OCI-LY1 (cell line): Measurements from ENCODE around the gene TAS2R13.

Source experiments
- H2AFZ ChIP-seq: fragments of 200-600 bp; sonication (generic), shearing (Covaris generic); 2 replicates; pipeline ENCODE4 v1.6.0; 2014; ENCODE audit warnings: antibody characterized with exemption, mild to moderate bottlenecking, low read length
- H3F3A ChIP-seq: fragments of 200-600 bp; sonication (generic), shearing (Covaris generic); 2 replicates; pipeline ENCODE4 v1.6.0; 2014; ENCODE audit warnings: mild to moderate bottlenecking, antibody characterized with exemption, low read length, moderate library complexity; ENCODE audit not compliant: insufficient read depth
- H3K27ac ChIP-seq: fragments of 200-600 bp; sonication (generic); 2 replicates; pipeline ENCODE4 v1.5.1; 2014; ENCODE audit warnings: low read length, mixed run types, mild to moderate bottlenecking, low read depth; ENCODE audit not compliant: poor library complexity, severe bottlenecking
- H3K27me3 ChIP-seq: fragments of 200-600 bp; sonication (generic); 2 replicates; pipeline ENCODE4 v1.6.0; 2014; ENCODE audit warnings: antibody characterized with exemption, mild to moderate bottlenecking, low read length, moderate library complexity; ENCODE audit not compliant: insufficient read depth
- H3K36me3 ChIP-seq: fragments of 200-600 bp; sonication (generic); 2 replicates; pipeline ENCODE4 v1.6.1; 2014; ENCODE audit warnings: mild to moderate bottlenecking, antibody characterized with exemption, low read length, moderate library complexity, mixed read lengths; ENCODE audit not compliant: insufficient read depth
- H3K4me1 ChIP-seq: fragments of 200-600 bp; sonication (generic); 2 replicates; pipeline ENCODE4 v1.5.1; 2014; ENCODE audit warnings: mild to moderate bottlenecking, low read length, moderate library complexity; ENCODE audit not compliant: insufficient read depth, severe bottlenecking
- H3K4me2 ChIP-seq: fragments of 200-600 bp; sonication (generic), shearing (Covaris generic); 2 replicates; pipeline ENCODE4 v1.6.1; 2014; ENCODE audit warnings: low read length
- H3K4me3 ChIP-seq: fragments of 200-600 bp; sonication (generic); 2 replicates; pipeline ENCODE4 v1.5.1; 2014; ENCODE audit warnings: low read length, low read depth, mild to moderate bottlenecking, mixed read lengths; ENCODE audit not compliant: poor library complexity, severe bottlenecking
- H3K79me2 ChIP-seq: fragments of 200-600 bp; shearing (Covaris generic); 2 replicates; pipeline ENCODE4 v1.6.1; 2016; ENCODE audit warnings: mixed run types, low read length, mixed read lengths; ENCODE audit not compliant: insufficient read depth
- H3K9ac ChIP-seq: fragments of 200-600 bp; sonication (generic), shearing (Covaris generic); 2 replicates; pipeline ENCODE4 v1.6.1; 2014; ENCODE audit warnings: mild to moderate bottlenecking, low read length, mixed read lengths
- H3K9me2 ChIP-seq: fragments of 200-600 bp; sonication (generic), shearing (Covaris generic); 2 replicates; pipeline ENCODE4 v1.6.1; 2014; ENCODE audit warnings: low read depth, mild to moderate bottlenecking, low read length, mixed read lengths
- H3K9me3 ChIP-seq: fragments of 200-600 bp; shearing (Covaris generic); 2 replicates; pipeline ENCODE4 v1.6.1; 2014; ENCODE audit warnings: low read length, mixed read lengths
- H4K20me1 ChIP-seq: fragments of 200-600 bp; sonication (generic), shearing (Covaris generic); 2 replicates; pipeline ENCODE4 v1.6.0; 2016; ENCODE audit warnings: mild to moderate bottlenecking, low read length; ENCODE audit not compliant: insufficient read depth
- CTCF ChIP-seq: fragments of 200-600 bp; sonication (generic), shearing (Covaris generic); IDR thresholded peaks from 2 replicates; pipeline ENCODE4 v1.5.1; 2017; ENCODE audit warnings: mild to moderate bottlenecking, antibody characterized with exemption, low read length, moderate library complexity, mixed read lengths
- EZH2 ChIP-seq: fragments of 200-600 bp; sonication (generic), shearing (Covaris generic); IDR thresholded peaks from 2 replicates; pipeline ENCODE4 v1.8.0; 2017; ENCODE audit warnings: borderline replicate concordance, mixed run types, mild to moderate bottlenecking, antibody characterized with exemption, low read length, moderate library complexity, mixed read lengths

Gene TAS2R13

DNA sequence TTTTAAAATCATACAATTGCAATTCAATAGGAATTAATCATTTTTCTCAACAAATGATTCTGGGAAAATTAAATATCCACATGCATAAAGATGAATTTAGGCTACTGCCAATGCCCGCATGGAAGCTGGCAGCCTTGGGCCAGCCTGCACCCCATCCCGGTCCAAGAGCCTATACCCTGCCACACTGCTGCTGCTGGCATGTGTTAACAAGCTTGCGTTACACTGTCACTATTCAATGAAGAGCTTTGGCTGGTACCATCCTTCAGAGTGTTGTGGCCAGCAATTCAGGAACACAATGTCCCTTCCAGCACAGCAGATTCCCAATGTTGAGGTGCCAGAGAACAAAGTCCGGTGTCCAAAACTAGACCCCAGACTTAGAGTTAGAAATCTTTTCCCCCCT is 43.3 kb upstream of the TAS2R13 start:
- no peak overlapping the region for H3K9ac ChIP-seq
- no peak for TF ChIP-seq EZH2
- TF ChIP-seq CTCF, result no peak
- no peaks in the 10 kb centered on the region for H3K27me3 ChIP-seq
- H3K4me1 ChIP-seq, result no peaks in the 10 kb centered on the region
- H2AFZ ChIP-seq, result no peak overlapping the region
- no peak overlapping the region for H3K4me2 ChIP-seq
- H3K4me3 ChIP-seq, result no peak overlapping the region
- H3K27ac ChIP-seq, result no peak overlapping the region
- no peaks in the 10 kb centered on the region for H4K20me1 ChIP-seq
- no peaks in the 10 kb centered on the region for H3K79me2 ChIP-seq
- no peaks in the 10 kb centered on the region for H3K36me3 ChIP-seq
- peaks cover 5% of the 10 kb centered on the region; the same call in 1 of the 2 replicates for H3K9me3 ChIP-seq
- no peaks in the 10 kb centered on the region for H3K9me2 ChIP-seq
- no peaks in the 10 kb centered on the region for H3F3A ChIP-seq

DNA sequence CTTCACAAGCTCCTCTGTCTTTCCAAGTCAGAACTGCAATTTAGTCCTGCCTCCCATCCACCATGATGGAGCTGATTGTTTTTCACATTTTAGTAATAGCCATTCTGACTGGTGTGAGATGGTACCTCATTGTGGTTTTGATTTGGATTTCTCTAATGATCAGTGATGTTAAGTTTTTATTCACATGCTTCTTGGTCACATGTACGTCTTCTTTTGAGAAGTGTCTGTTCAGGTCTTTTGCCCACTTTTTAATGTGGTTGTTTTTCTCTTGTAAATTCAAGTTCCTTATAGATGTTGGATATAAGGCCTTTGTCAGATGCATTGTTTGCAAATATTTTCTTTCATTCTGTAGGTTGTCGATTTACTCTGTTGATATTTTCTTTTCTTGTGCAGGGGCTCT is 33.8 kb upstream of the TAS2R13 start:
- no peaks in the 10 kb centered on the region for H3K9me2 ChIP-seq
- no peak overlapping the region for H3K9ac ChIP-seq
- H2AFZ ChIP-seq, result no peak overlapping the region
- H3K27me3 ChIP-seq, result no peaks in the 10 kb centered on the region
- no peak overlapping the region for H3K27ac ChIP-seq
- no peaks in the 10 kb centered on the region for H3K4me1 ChIP-seq
- no peaks in the 10 kb centered on the region for H4K20me1 ChIP-seq
- H3K79me2 ChIP-seq, result no peaks in the 10 kb centered on the region
- TF ChIP-seq EZH2 (no peak), CTCF (no peak)
- no peak overlapping the region for H3K4me2 ChIP-seq
- no peaks in the 10 kb centered on the region for H3K36me3 ChIP-seq
- H3K4me3 ChIP-seq, result no peak overlapping the region
- no peaks in the 10 kb centered on the region for H3F3A ChIP-seq
- H3K9me3 ChIP-seq, result peaks cover 5% of the 10 kb centered on the region; the same call in 1 of the 2 replicates

DNA sequence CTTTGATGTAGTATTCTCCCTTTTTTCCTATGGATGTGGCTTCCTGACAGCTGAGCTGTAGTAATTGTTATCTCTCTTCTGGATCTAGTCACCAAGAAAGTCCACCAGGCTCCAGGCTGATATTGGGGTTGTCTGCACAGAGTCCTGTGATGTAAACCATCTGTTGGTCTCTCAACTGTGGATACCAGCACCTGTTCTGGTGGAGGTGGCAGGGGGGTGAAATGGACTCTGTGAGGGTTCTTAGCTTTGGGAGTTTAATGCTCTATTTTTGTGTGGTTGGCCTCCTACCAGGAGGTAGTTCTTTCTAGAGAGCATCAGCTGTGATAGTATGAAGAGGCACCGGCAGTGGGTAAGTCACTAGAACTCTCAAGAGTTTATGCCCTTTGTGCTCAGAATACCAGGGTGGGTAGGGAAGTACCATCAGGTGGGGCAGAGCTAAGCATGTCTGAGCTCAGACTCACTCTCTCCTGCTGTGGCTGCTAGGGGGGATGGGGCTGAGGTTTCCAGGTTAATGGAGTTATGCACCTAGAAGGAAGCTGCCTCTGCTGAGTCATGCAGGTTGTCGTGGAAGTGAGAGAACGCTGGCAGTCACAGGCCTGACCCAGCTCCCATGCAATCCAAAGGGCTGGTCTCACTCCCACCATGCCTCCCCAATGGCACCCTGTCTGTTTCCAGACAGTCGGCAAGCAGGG is 32.7 kb upstream of the TAS2R13 start:
- Histone ChIP-seq H3K27ac (no peak overlapping the region), H3K9me2 (no peaks in the 10 kb centered on the region; the same call in 1 of the 2 replicates), H3K27me3 (no peaks in the 10 kb centered on the region), H3K4me3 (no peak overlapping the region), H3K4me2 (no peak overlapping the region), H2AFZ (no peak overlapping the region), H3K4me1 (peaks cover 3% of the 10 kb centered on the region), H3K36me3 (no peaks in the 10 kb centered on the region), H4K20me1 (no peaks in the 10 kb centered on the region), H3K9ac (no peak overlapping the region), H3K9me3 (peaks cover 4% of the 10 kb centered on the region; the same call in 1 of the 2 replicates), H3F3A (no peaks in the 10 kb centered on the region), H3K79me2 (no peaks in the 10 kb centered on the region)
- no peak for TF ChIP-seq CTCF
